ENCODE results near the gene ATP13A3. TPM values are rescaled to one million over a fixed set of nuclear protein-coding genes. Genes with fewer than 3 reads are reported as not detected.
A peak's percentile ranks its signal among the peaks of the same experiment; 100 is the strongest.
"Not testable (repeated sequence)": the region's sequence is repeated elsewhere in the genome, so short reads cannot be mapped to it uniquely, and the experiment has no call there.

Gene ATP13A3
- total RNA-seq, 1 experiment from 2014 or later, result 78.3 TPM

DNA sequence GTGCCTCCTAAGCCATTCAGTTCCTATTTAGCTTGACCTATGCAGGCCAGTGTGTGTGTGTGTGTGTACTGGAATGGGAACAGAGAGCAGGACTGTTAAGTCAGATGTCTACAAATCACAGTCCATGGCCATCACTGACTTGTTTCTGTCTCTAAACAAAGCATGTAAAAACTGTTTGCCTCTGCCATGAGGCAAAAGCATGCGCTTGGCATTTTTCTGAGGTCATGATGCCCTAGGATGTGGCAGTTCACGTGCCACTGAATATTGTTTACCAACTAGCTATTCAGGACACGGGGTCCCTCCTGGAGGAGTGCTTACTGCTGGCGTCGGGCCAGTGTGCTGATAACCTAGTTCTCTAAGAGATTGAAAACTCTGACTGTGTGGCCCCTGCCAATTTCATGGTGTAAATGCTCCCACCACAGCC is 8.2 kb upstream of the ATP13A3 start:
- Mint-ChIP-seq H3K27me3 (ENCODE audit: low read depth) (no peaks in the 10 kb centered on the region), H3K27ac (no peak overlapping the region), H3K36me3 (peaks cover 2% of the 10 kb centered on the region; the same call in 1 of the 2 replicates), H3K9me3 (no peaks in the 10 kb centered on the region), H3K4me3 (no peak overlapping the region), H3K4me1 (peaks cover 9% of the 10 kb centered on the region)
- DNase-seq (ENCODE audit: low spot score) (no peak), ATAC-seq (no peak)
- TF ChIP-seq NR2C2 (CRISPR knock-in tag; IDR thresholded peaks at IDR 0.05) (no peak), ESRRA (CRISPR knock-in tag; IDR thresholded peaks at IDR 0.05; ENCODE audit: borderline replicate concordance) (no peak), ETV6 (CRISPR knock-in tag; IDR thresholded peaks at IDR 0.05) (no peak), TEAD4 (CRISPR knock-in tag; IDR thresholded peaks at IDR 0.05) (no peak), SMAD3 (CRISPR knock-in tag; IDR thresholded peaks at IDR 0.05; ENCODE audit: borderline replicate concordance) (no peak), GABPB1 (CRISPR knock-in tag; IDR thresholded peaks at IDR 0.05) (peak; percentile 61; the same call in 1 of the 2 replicates)
- POLR2A ChIA-PET, result interaction anchor here (0.6 kb wide), 1 partner anchor 16 kb away, joined by 3 read pairs; no protein-coding TSS in a partner anchor
- CTCF ChIA-PET, result no interaction called here

DNA sequence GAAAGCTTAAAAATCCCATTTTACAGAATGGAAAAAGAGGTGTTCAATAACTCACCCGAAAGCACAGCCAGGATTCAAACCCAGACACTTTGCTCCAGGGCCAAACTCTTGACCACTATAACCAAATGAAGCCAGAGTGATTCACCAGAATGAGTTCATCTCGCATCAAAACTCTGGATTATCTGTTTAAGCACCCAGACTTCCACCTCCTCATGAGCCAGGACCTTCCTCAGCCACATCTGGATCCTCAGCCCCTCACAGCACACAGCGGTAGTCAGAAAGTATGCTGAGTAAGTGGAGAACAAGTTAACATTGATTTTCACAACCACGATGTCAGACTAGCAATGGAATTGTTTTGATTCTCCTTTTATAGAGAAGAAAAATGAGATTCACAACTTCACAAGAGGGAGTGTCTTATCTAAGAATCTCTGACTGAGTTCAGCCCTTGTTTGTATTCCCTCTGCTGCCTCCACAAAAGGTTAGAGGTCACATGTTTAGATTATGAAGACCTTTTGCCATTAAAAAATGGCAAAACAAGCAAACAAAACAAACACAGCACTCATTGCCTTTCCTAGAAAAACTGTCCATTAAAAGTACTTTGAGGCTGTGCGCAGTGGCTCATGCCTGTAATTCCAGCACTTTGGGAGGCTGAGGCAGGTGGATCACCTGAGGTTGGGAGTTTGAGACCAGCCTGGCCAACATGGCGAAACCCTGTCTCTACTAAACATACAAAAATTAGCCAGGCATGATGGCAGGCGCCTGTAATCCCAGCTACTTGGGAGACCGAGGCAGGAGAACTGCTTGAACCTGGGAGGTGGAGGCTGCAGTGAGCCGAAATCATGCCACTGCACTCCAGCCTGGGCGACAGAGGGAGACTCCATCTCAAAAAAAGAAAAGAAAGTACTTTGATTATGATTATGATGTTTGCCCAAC is 7.5 kb upstream of the ATP13A3 start:
- H3K9me3 Mint-ChIP-seq; H3K36me3 Mint-ChIP-seq; H3K4me3 Mint-ChIP-seq; H3K4me1 Mint-ChIP-seq; H3K27me3 Mint-ChIP-seq (ENCODE audit: low read depth); CTCF ChIA-PET; ATAC-seq; DNase-seq (ENCODE audit: low spot score); POLR2A ChIA-PET: not testable (repeated sequence)
- 0 out of 2 replicates have a peak overlapping the region, but pooled peaks have one; percentile 41 for H3K27ac Mint-ChIP-seq

DNA sequence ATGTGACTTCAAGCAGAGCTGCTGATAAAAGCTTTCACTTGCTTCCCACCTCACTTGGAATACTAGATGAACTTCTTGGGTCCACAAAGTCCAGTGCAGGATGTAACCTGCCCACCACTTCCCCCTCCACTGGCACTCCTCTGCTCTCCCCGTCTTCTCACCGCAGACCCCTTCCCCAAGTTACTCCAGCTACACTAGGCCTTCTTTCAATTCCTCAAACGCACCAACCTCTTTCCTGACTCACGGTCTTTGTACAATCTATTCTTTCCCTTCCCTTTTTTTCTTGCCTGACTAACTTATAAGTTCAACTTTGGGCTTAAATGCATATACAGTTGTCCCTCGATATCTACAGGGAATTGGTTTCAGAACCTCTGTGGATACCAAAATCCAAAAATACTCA is 5.2 kb upstream of the ATP13A3 start:
- ATAC-seq (no peak), DNase-seq (ENCODE audit: low spot score) (no peak)
- no peaks in the 10 kb centered on the region for H3K9me3 Mint-ChIP-seq
- H3K4me3 Mint-ChIP-seq, result no peak overlapping the region
- peaks cover 14% of the 10 kb centered on the region; the same call in 1 of the 2 replicates for H3K27me3 Mint-ChIP-seq (ENCODE audit: low read depth)
- peaks cover 11% of the 10 kb centered on the region for H3K4me1 Mint-ChIP-seq
- peaks cover 11% of the 10 kb centered on the region; the same call in 1 of the 2 replicates for H3K36me3 Mint-ChIP-seq
- CTCF ChIA-PET, result no interaction called here
- POLR2A ChIA-PET, result no interaction called here
- TF ChIP-seq, protein P1, sequence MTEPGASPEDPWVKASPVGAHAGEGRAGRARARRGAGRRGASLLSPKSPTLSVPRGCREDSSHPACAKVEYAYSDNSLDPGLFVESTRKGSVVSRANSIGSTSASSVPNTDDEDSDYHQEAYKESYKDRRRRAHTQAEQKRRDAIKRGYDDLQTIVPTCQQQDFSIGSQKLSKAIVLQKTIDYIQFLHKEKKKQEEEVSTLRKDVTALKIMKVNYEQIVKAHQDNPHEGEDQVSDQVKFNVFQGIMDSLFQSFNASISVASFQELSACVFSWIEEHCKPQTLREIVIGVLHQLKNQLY (CRISPR knock-in tag; IDR thresholded peaks at IDR 0.05), result no peak
- no peak overlapping the region for H3K27ac Mint-ChIP-seq

DNA sequence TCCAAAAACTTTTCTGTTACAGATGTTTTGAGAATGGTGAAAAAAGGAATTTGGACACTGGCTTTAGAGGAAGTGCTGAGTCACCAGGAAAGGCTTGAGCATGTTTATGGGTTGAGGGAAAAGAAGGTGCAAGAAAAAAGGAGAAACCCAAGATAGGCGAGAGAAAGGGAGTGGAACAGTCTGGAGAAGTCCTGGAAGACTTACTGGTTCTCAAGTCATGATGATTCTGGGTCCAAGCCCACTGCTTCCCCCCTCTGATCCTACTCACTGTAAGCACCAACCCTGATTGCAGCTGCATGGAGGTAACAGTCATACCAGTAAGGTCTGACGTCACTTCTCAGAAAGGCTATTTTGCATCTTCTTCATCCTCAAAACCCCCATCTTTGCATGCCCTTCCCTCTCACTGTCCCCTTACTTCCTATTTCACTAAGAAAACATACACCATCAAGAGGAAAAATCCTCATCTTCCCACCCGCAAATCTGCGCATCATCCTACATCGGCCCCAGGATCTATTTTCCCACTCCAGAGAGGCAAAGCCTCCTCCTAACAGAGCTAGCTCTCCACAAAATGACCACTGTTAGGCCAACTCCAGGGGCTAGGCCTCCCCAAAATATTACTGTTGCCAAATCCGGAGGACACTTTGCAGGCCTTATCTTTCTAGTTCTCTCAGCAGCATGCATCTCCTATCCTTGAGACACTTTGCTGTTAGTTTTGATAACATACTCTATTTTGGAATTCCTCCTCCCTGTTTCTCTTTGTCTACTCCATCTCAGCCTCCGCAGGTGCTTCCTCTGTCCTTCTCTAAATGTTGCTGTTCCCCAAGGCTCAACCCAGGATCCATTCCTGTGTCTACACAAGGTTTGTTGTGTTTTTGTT is 3.2 kb upstream of the ATP13A3 start:
- Mint-ChIP-seq H3K4me1 (peaks cover 19% of the 10 kb centered on the region), H3K4me3 (no peak overlapping the region), H3K36me3 (peaks cover 11% of the 10 kb centered on the region; the same call in 1 of the 2 replicates), H3K9me3 (no peaks in the 10 kb centered on the region), H3K27ac (no peak overlapping the region), H3K27me3 (ENCODE audit: low read depth) (peaks cover 14% of the 10 kb centered on the region; the same call in 1 of the 2 replicates)
- TF ChIP-seq SP1 (CRISPR knock-in tag; conservative IDR thresholded peaks at IDR 0.05), result no peak
- TF ChIP-seq JUN (CRISPR knock-in tag; IDR thresholded peaks at IDR 0.05), result no peak
- CTCF ChIA-PET, result interaction anchor here (1.0 to 2.3 kb wide), 3 partner anchors 18 to 105 kb away, joined by 3 to 7 read pairs (median 5); no protein-coding TSS in a partner anchor
- DNase-seq (ENCODE audit: low spot score), result no peak
- POLR2A ChIA-PET, result no interaction called here
- ATAC-seq, result no peak

DNA sequence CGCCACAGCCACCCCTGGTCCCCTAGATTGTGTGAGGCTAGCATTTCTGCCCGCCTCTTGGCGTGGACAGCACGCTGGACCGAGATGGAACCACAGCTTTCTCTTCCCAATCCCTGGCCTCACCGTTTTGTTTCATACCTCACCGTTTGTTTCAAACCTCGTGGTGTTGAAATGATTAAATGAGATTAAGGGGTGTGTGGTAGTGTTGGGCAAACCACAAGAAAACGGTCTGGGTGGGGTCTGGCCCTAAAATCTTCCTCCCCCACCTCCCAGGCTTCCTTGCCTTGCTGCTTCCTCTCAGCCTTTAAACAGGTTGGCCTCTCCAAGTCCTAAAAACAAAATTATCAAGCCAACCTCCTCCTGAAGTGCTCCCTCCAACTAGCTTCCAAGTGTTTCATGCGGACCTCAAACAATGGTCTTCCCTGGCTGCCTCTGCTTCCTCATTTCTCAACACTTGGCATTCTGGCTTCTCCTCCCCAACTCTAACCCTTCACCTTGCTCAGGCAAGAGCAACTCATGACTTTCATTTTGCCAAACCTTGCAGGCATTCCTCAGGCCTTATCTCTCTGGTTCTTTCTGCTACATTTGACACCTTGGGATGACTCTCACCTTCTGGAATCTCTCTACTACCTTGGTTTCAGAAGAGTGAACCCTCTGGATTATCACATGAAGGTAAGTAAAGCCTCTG is 1.4 kb upstream of the ATP13A3 start:
- DNase-seq (ENCODE audit: low spot score) (no peak), ATAC-seq (no peak)
- CTCF ChIA-PET, result interaction anchor here (1.0 to 1.4 kb wide), 2 partner anchors 86 to 106 kb away, joined by 3 to 5 read pairs; no protein-coding TSS in a partner anchor
- POLR2A ChIA-PET, result no interaction called here
- H3K36me3 Mint-ChIP-seq, result peaks cover 15% of the 10 kb centered on the region
- peaks cover 22% of the 10 kb centered on the region for H3K4me1 Mint-ChIP-seq
- H3K27ac Mint-ChIP-seq, result peak overlapping the region; percentile 58; the same call in 1 of the 2 replicates
- TF ChIP-seq, protein P2, sequence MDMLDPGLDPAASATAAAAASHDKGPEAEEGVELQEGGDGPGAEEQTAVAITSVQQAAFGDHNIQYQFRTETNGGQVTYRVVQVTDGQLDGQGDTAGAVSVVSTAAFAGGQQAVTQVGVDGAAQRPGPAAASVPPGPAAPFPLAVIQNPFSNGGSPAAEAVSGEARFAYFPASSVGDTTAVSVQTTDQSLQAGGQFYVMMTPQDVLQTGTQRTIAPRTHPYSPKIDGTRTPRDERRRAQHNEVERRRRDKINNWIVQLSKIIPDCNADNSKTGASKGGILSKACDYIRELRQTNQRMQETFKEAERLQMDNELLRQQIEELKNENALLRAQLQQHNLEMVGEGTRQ (CRISPR knock-in tag; IDR thresholded peaks at IDR 0.05), result no peak
- H3K27me3 Mint-ChIP-seq (ENCODE audit: low read depth), result peaks cover 14% of the 10 kb centered on the region; the same call in 1 of the 2 replicates
- H3K9me3 Mint-ChIP-seq, result no peaks in the 10 kb centered on the region
- H3K4me3 Mint-ChIP-seq, result peak overlapping the region; percentile 79

All from WTC11 (cell line).